HepG2 (cell line): ENCODE results near the gene IKZF5. TPM values are rescaled to one million over a fixed set of nuclear protein-coding genes. Genes with fewer than 3 reads are reported as not detected.

ENCODE experiments used
- BRCA1 ChIP-seq: sonication (generic); formaldehyde crosslinking; IDR thresholded peaks from 2 replicates; pipeline ENCODE4 v1.4.0; 2020; ENCODE audit warnings: missing genetic modification reagents
- ETV5 ChIP-seq: IDR thresholded peaks from 2 replicates; pipeline ENCODE4 v1.6.1; 2018; ENCODE audit warnings: missing biosample characterization, missing genetic modification reagents, inconsistent platforms, borderline replicate concordance
- FOXK1 ChIP-seq: sonication (generic); formaldehyde crosslinking; IDR thresholded peaks from 2 replicates; pipeline ENCODE4 v1.4.0; 2020; ENCODE audit warnings: low read depth, missing genetic modification reagents, borderline replicate concordance
- MZF1 ChIP-seq: sonication (generic); formaldehyde crosslinking; IDR thresholded peaks from 2 replicates; pipeline ENCODE4 v1.8.1; 2023; ENCODE audit warnings: mild to moderate bottlenecking, missing genetic modification reagents, borderline replicate concordance
- ONECUT2 ChIP-seq: sonication (generic); formaldehyde crosslinking; IDR thresholded peaks from 2 replicates; pipeline ENCODE4 v1.4.0; 2020; ENCODE audit warnings: missing genetic modification reagents
- TP53 ChIP-seq: sonication (generic); formaldehyde crosslinking; conservative IDR thresholded peaks from 2 replicates; pipeline ENCODE4 v1.4.0; 2020; ENCODE audit warnings: missing genetic modification reagents
- ZFP36 ChIP-seq: fragments of 150-350 bp; IDR thresholded peaks from 2 replicates; pipeline ENCODE4 v1.6.1; 2018; ENCODE audit warnings: borderline replicate concordance, low read length, low read depth; ENCODE audit not compliant: partially characterized antibody
- ZMYM3 ChIP-seq: sonication (generic); formaldehyde crosslinking; IDR thresholded peaks from 2 replicates; pipeline ENCODE4 v1.5.1; 2020; ENCODE audit warnings: mild to moderate bottlenecking, missing genetic modification reagents
- ZNF333 ChIP-seq: sonication (generic); formaldehyde crosslinking; IDR thresholded peaks from 2 replicates; pipeline ENCODE4 v1.4.0; 2020; ENCODE audit warnings: mild to moderate bottlenecking, missing genetic modification reagents, borderline replicate concordance
- ZNF619 ChIP-seq: sonication (generic); formaldehyde crosslinking; IDR thresholded peaks from 2 replicates; pipeline ENCODE4 v1.4.0; 2020; ENCODE audit warnings: mild to moderate bottlenecking, missing genetic modification reagents
- ZNF790 ChIP-seq: sonication (generic); formaldehyde crosslinking; IDR thresholded peaks from 2 replicates; pipeline ENCODE4 v1.8.0; 2022; ENCODE audit warnings: missing genetic modification reagents, mild to moderate bottlenecking, borderline replicate concordance
- polyA plus RNA-seq, 8 experiments: library from polyadenylated mRNA; depleted of rRNA in 3 of 8; stranded (reverse) in 7 of 8; unstranded in 1 of 8; fragments of >200 nt; fragmentation: Illumina TruSeq in 4 of 8; extraction: Trizol in 4 of 8; gene quantifications; 2 replicates each; pipeline versions ENCODE4 v1.2.1 to v1.2.3, GENCODE V29; 2011 to 2016; ENCODE audit warnings: low read depth in 4 of 8, missing spikeins in 1 of 8, mixed read lengths in 1 of 8; ENCODE audit not compliant: insufficient read depth in 1 of 8
- total RNA-seq, 5 experiments: library from RNA; depleted of rRNA; stranded (reverse); fragments of >200 nt; fragmentation: Illumina TruSeq; extraction: Trizol; gene quantifications; 2 replicates each; pipeline ENCODE4 v1.2.3, GENCODE V29; 2016; ENCODE audit warnings: low read depth in 1 of 5
- TF ChIP-seq, protein P1 (sequence below): sonication (generic); formaldehyde crosslinking; IDR thresholded peaks from 2 replicates; pipeline ENCODE4 v1.5.0; 2020; ENCODE audit warnings: mild to moderate bottlenecking, missing genetic modification reagents
- TF ChIP-seq, protein P2 (sequence below): sonication (generic); formaldehyde crosslinking; IDR thresholded peaks from 2 replicates; pipeline ENCODE4 v1.4.0; 2020; ENCODE audit warnings: missing genetic modification reagents
- TF ChIP-seq, protein P3 (sequence below): sonication (generic); formaldehyde crosslinking; IDR thresholded peaks from 2 replicates; pipeline ENCODE4 v1.9.0; 2021; ENCODE audit warnings: missing genetic modification reagents, mild to moderate bottlenecking, borderline replicate concordance
- TF ChIP-seq, protein P4 (sequence below): sonication (generic); formaldehyde crosslinking; IDR thresholded peaks from 2 replicates; pipeline ENCODE4 v1.8.0; 2022; ENCODE audit warnings: mild to moderate bottlenecking, missing genetic modification reagents, borderline replicate concordance
- TF ChIP-seq, protein P5 (sequence below): sonication (generic); formaldehyde crosslinking; IDR thresholded peaks from 2 replicates; pipeline ENCODE4 v1.4.0; 2020; ENCODE audit warnings: missing genetic modification reagents, borderline replicate concordance
- TF ChIP-seq, protein P6 (sequence below): sonication (generic); formaldehyde crosslinking; IDR thresholded peaks from 2 replicates; pipeline ENCODE4 v1.8.1; 2023; ENCODE audit warnings: mild to moderate bottlenecking, missing genetic modification reagents, borderline replicate concordance
- TF ChIP-seq, protein P7 (sequence below): sonication (generic); formaldehyde crosslinking; IDR thresholded peaks from 2 replicates; pipeline ENCODE4 v1.4.0; 2020; ENCODE audit warnings: missing genetic modification reagents

IKZF5 gene
- total and polyA plus RNA-seq, 2 of the 13 experiments (the other 11 are each of a cell fraction or from before 2014, with no cell fraction given), result 3.7 to 12.0 TPM

DNA sequence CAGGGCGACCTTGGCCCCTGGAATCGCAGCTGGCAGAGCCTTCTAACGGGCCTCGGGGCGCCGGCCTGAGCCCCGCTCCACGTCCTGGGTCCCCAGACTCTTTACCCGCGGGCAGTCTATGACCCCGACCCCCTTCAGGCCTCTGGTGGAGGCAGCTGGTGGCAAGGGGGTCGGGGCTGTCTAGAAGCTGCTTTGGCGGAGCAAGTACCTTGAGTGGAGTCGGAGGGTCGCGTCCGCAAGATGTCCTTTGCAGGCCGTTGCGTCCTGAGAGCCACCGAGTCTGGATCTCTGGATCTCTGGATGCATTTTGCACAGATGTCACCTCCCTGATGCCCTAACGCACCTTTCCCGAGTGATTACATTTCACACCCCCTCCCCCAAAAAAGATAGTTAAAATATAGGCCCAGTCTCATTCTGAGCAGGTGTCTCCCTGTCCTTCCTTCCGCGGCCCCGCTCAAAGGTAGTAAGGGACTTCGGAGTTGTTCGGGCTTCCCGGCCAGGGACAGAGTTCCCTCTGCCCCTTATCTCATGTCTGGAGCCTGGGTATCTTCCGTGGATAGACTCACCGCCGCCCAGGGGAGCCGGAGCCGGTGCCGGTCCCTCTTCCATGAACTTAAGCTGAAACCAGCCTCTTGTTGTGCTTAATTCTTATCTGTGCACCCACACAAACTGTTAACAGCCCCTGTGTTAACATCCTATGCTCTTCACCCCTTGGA lies 668 bp upstream of the IKZF5 start (continued):
- TF ChIP-seq, protein P1, sequence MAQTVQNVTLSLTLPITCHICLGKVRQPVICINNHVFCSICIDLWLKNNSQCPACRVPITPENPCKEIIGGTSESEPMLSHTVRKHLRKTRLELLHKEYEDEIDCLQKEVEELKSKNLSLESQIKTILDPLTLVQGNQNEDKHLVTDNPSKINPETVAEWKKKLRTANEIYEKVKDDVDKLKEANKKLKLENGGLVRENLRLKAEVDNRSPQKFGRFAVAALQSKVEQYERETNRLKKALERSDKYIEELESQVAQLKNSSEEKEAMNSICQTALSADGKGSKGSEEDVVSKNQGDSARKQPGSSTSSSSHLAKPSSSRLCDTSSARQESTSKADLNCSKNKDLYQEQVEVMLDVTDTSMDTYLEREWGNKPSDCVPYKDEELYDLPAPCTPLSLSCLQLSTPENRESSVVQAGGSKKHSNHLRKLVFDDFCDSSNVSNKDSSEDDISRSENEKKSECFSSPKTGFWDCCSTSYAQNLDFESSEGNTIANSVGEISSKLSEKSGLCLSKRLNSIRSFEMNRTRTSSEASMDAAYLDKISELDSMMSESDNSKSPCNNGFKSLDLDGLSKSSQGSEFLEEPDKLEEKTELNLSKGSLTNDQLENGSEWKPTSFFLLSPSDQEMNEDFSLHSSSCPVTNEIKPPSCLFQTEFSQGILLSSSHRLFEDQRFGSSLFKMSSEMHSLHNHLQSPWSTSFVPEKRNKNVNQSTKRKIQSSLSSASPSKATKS (CRISPR knock-in tag), result peak; percentile 24; the same call in 1 of the 2 replicates
- TF ChIP-seq TP53 (CRISPR knock-in tag), result no peak
- TF ChIP-seq, protein P2, sequence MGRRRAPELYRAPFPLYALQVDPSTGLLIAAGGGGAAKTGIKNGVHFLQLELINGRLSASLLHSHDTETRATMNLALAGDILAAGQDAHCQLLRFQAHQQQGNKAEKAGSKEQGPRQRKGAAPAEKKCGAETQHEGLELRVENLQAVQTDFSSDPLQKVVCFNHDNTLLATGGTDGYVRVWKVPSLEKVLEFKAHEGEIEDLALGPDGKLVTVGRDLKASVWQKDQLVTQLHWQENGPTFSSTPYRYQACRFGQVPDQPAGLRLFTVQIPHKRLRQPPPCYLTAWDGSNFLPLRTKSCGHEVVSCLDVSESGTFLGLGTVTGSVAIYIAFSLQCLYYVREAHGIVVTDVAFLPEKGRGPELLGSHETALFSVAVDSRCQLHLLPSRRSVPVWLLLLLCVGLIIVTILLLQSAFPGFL (CRISPR knock-in tag), result no peak
- TF ChIP-seq ZMYM3 (CRISPR knock-in tag), result no peak
- TF ChIP-seq, protein P3, sequence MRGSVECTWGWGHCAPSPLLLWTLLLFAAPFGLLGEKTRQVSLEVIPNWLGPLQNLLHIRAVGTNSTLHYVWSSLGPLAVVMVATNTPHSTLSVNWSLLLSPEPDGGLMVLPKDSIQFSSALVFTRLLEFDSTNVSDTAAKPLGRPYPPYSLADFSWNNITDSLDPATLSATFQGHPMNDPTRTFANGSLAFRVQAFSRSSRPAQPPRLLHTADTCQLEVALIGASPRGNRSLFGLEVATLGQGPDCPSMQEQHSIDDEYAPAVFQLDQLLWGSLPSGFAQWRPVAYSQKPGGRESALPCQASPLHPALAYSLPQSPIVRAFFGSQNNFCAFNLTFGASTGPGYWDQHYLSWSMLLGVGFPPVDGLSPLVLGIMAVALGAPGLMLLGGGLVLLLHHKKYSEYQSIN (CRISPR knock-in tag), result no peak
- no peak for TF ChIP-seq BRCA1 (CRISPR knock-in tag)
- TF ChIP-seq ONECUT2, result no peak
- no peak for TF ChIP-seq ZNF619 (CRISPR knock-in tag)
- TF ChIP-seq ZNF790 (CRISPR knock-in tag), result no peak
- TF ChIP-seq, protein P4, sequence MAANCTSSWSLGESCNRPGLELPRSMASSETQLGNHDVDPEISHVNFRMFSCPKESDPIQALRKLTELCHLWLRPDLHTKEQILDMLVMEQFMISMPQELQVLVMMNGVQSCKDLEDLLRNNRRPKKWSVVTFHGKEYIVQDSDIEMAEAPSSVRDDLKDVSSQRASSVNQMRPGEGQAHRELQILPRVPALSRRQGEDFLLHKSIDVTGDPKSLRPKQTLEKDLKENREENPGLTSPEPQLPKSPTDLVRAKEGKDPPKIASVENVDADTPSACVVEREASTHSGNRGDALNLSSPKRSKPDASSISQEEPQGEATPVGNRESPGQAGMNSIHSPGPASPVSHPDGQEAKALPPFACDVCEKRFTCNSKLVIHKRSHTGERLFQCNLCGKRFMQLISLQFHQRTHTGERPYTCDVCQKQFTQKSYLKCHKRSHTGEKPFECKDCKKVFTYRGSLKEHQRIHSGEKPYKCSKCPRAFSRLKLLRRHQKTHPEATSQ (CRISPR knock-in tag), result peak; percentile 29; the same call in 1 of the 2 replicates
- TF ChIP-seq, protein P5, sequence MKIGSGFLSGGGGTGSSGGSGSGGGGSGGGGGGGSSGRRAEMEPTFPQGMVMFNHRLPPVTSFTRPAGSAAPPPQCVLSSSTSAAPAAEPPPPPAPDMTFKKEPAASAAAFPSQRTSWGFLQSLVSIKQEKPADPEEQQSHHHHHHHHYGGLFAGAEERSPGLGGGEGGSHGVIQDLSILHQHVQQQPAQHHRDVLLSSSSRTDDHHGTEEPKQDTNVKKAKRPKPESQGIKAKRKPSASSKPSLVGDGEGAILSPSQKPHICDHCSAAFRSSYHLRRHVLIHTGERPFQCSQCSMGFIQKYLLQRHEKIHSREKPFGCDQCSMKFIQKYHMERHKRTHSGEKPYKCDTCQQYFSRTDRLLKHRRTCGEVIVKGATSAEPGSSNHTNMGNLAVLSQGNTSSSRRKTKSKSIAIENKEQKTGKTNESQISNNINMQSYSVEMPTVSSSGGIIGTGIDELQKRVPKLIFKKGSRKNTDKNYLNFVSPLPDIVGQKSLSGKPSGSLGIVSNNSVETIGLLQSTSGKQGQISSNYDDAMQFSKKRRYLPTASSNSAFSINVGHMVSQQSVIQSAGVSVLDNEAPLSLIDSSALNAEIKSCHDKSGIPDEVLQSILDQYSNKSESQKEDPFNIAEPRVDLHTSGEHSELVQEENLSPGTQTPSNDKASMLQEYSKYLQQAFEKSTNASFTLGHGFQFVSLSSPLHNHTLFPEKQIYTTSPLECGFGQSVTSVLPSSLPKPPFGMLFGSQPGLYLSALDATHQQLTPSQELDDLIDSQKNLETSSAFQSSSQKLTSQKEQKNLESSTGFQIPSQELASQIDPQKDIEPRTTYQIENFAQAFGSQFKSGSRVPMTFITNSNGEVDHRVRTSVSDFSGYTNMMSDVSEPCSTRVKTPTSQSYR (CRISPR knock-in tag), result no peak
- no peak for TF ChIP-seq FOXK1 (CRISPR knock-in tag)
- TF ChIP-seq MZF1, result no peak
- no peak for TF ChIP-seq ZFP36
- TF ChIP-seq, protein P6, sequence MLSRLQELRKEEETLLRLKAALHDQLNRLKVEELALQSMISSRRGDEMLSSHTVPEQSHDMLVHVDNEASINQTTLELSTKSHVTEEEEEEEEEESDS (CRISPR knock-in tag), result no peak
- TF ChIP-seq ETV5 (CRISPR knock-in tag), result no peak
- TF ChIP-seq, protein P7, sequence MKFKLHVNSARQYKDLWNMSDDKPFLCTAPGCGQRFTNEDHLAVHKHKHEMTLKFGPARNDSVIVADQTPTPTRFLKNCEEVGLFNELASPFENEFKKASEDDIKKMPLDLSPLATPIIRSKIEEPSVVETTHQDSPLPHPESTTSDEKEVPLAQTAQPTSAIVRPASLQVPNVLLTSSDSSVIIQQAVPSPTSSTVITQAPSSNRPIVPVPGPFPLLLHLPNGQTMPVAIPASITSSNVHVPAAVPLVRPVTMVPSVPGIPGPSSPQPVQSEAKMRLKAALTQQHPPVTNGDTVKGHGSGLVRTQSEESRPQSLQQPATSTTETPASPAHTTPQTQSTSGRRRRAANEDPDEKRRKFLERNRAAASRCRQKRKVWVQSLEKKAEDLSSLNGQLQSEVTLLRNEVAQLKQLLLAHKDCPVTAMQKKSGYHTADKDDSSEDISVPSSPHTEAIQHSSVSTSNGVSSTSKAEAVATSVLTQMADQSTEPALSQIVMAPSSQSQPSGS (CRISPR knock-in tag), result no peak
- no peak for TF ChIP-seq ZNF333 (CRISPR knock-in tag)
